Ammon's horn (tissue), 1 donor: ENCODE measurements around the gene RNH1.
"Not testable (repeated sequence)": the region's sequence is repeated elsewhere in the genome, so short reads cannot be mapped to it uniquely, and the experiment has no call there.

Source experiments
- DNase-seq: peaks from one replicate; pipeline ENCODE4 v3.0.0-alpha.2; 2016; ENCODE audit warnings: low spot score

Gene RNH1

GRCh38 chr11:477052-477715, 29.9 kb downstream of the RNH1 start:
- peak; percentile 49 for DNase-seq

GRCh38 chr11:476416-476815, 30.6 kb downstream of the RNH1 start:
- no peak for DNase-seq

- DNase-seq, result no peak
Measured at GRCh38 chr11:475941-476340, 31.1 kb downstream of the RNH1 start.

- no peak for DNase-seq
Measured at GRCh38 chr11:474914-475506, 32.0 kb downstream of the RNH1 start.

GRCh38 chr11:473962-474785, 32.9 kb downstream of the RNH1 start:
- DNase-seq, result no peak

- no peak for DNase-seq
Measured at GRCh38 chr11:473415-473814, 33.6 kb downstream of the RNH1 start.

- DNase-seq, result no peak
Measured at GRCh38 chr11:472816-473215, 34.2 kb downstream of the RNH1 start.

GRCh38 chr11:472272-472671, 34.8 kb downstream of the RNH1 start:
- no peak for DNase-seq

GRCh38 chr11:471468-472145, 35.4 kb downstream of the RNH1 start:
- no peak for DNase-seq

- DNase-seq, result peak; percentile 88
Measured at GRCh38 chr11:469684-470560, 37.1 kb downstream of the RNH1 start.

GRCh38 chr11:469026-469683, 37.9 kb downstream of the RNH1 start:
- not testable (repeated sequence) for DNase-seq

GRCh38 chr11:468493-468892, 38.5 kb downstream of the RNH1 start:
- DNase-seq, result no peak

- no peak for DNase-seq
Measured at GRCh38 chr11:468036-468435, 39.0 kb downstream of the RNH1 start.

- no peak for DNase-seq
Measured at GRCh38 chr11:465896-466530, 41.0 kb downstream of the RNH1 start.

- no peak for DNase-seq
Measured at GRCh38 chr11:464316-464715, 42.7 kb downstream of the RNH1 start.

- DNase-seq, result no peak
Measured at GRCh38 chr11:462107-462890, 44.7 kb downstream of the RNH1 start.

GRCh38 chr11:461626-462025, 45.4 kb downstream of the RNH1 start:
- no peak for DNase-seq

GRCh38 chr11:460331-461199, 46.5 kb downstream of the RNH1 start:
- no peak for DNase-seq
